Measurements from ENCODE around the gene NCCRP1. TPM values are rescaled to one million over a fixed set of nuclear protein-coding genes. Genes with fewer than 3 reads are reported as not detected.

Gene NCCRP1
- total and polyA plus RNA-seq, 2 donors (not counting 3 experiments of a cell fraction or from before 2014, with no cell fraction given) = 0.06 TPM; not detected in 1

DNA sequence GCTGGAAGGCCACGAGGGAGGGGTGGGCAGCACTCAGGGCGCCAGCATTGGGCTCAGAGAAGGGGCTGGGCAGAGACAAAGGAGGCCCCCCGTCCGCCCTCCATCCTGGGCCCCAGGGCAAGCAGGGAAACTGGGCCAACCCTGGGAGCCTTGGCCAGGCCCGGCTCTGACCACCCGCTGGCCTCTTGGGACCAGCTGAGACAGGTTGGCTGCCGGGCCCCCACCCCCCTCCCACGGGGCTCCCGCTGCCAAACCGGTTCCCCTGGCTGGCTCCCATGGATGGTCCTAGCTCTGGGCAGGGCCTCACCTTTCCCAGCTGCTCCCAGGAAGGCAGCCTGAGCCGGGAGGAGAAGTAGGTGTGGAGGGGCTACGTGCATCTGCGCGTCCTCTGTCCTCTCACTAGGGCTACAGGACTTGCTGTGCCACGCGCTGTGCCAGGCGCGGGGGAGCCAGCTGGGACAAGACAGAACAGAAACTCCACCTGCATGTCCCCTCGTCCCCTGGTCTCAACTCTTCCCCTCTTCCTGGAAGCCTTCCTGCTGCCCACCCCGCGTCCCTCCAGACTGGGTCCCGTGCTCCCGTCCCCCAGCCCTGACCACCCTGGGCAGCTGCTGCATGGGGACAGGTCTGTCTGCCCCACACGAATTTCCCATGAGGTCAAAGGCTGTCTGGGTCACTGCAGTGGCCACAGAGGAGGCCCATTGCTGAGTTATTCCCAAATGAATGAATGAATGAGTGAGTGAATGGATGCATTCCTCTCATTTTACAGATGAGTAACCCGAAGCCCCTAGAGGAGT lies 29.1 kb upstream of the NCCRP1 start:
- peaks cover 3% of the 10 kb centered on the region for H3K79me2 ChIP-seq (ENCODE audit: control insufficient read depth, insufficient read depth, low read length)
- DNase-seq (ENCODE audit: low read depth, low spot score) = no peak
- CTCF ChIA-PET = interaction anchor here (0.6 to 1.6 kb wide), 2 partner anchors 18 to 169 kb away, joined by 3 to 4 read pairs; no protein-coding TSS in a partner anchor
- no peak for FAIRE-seq
- H3K9me3 ChIP-seq (replicated peaks; ENCODE audit: control insufficient read depth, insufficient read depth, low read length) = no peaks in the 10 kb centered on the region
- no peak overlapping the region for H3K4me3 ChIP-seq (replicated peaks in 1 of 3; ENCODE audit: insufficient read depth in 1 of 3, low read depth in 1 of 3, low read length in 3 of 3)
- no peak for TF ChIP-seq JUN (IDR thresholded peaks at IDR 0.05; ENCODE audit: borderline replicate concordance, insufficient read depth, insufficient read length, low read depth)
- no peak for TF ChIP-seq FOS (IDR thresholded peaks at IDR 0.05; ENCODE audit: borderline replicate concordance, insufficient read depth, low read length)
- no peak for TF ChIP-seq POLR2A (IDR thresholded peaks at IDR 0.05; ENCODE audit: low read depth, low read length)
- TF ChIP-seq EZH2 (IDR thresholded peaks at IDR 0.05; ENCODE audit: borderline replicate concordance, low read depth, low read length, severe bottlenecking) = no peak
- TF ChIP-seq, protein P1, sequence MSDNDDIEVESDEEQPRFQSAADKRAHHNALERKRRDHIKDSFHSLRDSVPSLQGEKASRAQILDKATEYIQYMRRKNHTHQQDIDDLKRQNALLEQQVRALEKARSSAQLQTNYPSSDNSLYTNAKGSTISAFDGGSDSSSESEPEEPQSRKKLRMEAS (IDR thresholded peaks at IDR 0.05; ENCODE audit: insufficient read depth, insufficient read length) = no peak
- no peak for TF ChIP-seq POLR2AphosphoS5 (IDR thresholded peaks at IDR 0.05; ENCODE audit: insufficient read depth, low read depth, low read length)
- no peak for TF ChIP-seq GATA2 (IDR thresholded peaks at IDR 0.05; ENCODE audit: insufficient read depth, insufficient read length, low read depth, low read length)
- no peak for TF ChIP-seq MYC (IDR thresholded peaks at IDR 0.05; ENCODE audit: low read depth, low read length)
- TF ChIP-seq, protein P2, sequence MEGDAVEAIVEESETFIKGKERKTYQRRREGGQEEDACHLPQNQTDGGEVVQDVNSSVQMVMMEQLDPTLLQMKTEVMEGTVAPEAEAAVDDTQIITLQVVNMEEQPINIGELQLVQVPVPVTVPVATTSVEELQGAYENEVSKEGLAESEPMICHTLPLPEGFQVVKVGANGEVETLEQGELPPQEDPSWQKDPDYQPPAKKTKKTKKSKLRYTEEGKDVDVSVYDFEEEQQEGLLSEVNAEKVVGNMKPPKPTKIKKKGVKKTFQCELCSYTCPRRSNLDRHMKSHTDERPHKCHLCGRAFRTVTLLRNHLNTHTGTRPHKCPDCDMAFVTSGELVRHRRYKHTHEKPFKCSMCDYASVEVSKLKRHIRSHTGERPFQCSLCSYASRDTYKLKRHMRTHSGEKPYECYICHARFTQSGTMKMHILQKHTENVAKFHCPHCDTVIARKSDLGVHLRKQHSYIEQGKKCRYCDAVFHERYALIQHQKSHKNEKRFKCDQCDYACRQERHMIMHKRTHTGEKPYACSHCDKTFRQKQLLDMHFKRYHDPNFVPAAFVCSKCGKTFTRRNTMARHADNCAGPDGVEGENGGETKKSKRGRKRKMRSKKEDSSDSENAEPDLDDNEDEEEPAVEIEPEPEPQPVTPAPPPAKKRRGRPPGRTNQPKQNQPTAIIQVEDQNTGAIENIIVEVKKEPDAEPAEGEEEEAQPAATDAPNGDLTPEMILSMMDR (IDR thresholded peaks at IDR 0.05; ENCODE audit: extremely low read depth in 1 of 2, insufficient read depth in 1 of 2, low read depth in 1 of 2, low read length in 2 of 2) = no peak
- no peak overlapping the region for H2AFZ ChIP-seq (ENCODE audit: low read depth, low read length)
- H3K9ac ChIP-seq (replicated peaks; ENCODE audit: extremely low read depth, insufficient read depth, low read length) = no peak overlapping the region
- H3K4me2 ChIP-seq (ENCODE audit: insufficient read depth, low read length) = no peak overlapping the region
- H3K36me3 ChIP-seq (ENCODE audit: control insufficient read depth in 2 of 2, extremely low read depth in 1 of 2, insufficient read depth in 2 of 2, low read length in 2 of 2) = peaks cover 0 to 20% of the 10 kb centered on the region in 2 experiments
- H3K4me1 ChIP-seq (ENCODE audit: control insufficient read depth, extremely low read depth, insufficient read depth, low read length) = no peaks in the 10 kb centered on the region
- H3K27ac ChIP-seq (ENCODE audit: insufficient read depth, low read depth, low read length) = no peak overlapping the region
- no peaks in the 10 kb centered on the region for H3K9me1 ChIP-seq (replicated peaks; ENCODE audit: control insufficient read depth, extremely low read depth, insufficient read depth, low read length)
- H4K20me1 ChIP-seq (replicated peaks; ENCODE audit: control insufficient read depth, extremely low read depth, insufficient read depth, low read length) = no peaks in the 10 kb centered on the region
- BruUV-seq (replicated peaks) = no TSS peak
- POLR2A ChIA-PET = no interaction called here
- dilution Hi-C loops (cut with MboI; ENCODE audit: extremely low pct_ligation_motif_present, low sequenced_read_pairs) (no loop called here), intact Hi-C loops (cut with micrococcal nuclease) (no loop called here)
- H3K27me3 ChIP-seq (ENCODE audit: control insufficient read depth in 2 of 2, insufficient read depth in 2 of 2, low read length in 2 of 2) = no peaks in the 10 kb centered on the region
